ENCODE data around the gene DSCAM.

DNA sequence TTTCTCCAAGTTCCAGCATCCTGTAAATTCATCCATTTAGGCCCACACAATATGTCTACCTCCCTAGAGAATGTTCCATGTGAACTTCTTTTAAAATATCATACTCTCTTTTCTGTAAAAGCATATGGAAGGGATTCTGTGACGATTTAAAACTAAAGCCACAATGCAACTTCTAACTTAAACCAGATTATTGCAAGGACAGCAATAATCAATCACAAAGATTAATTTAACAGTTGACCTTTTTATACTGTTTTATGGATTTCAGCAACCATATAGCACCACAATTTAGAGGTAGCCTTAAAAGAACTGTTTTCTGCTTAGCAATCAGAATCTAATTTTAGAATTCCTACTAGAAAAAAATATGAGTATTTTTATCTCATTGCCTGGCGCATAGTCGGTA lies 58.3 kb downstream of the DSCAM start:
- TF ChIP-seq, protein P1, sequence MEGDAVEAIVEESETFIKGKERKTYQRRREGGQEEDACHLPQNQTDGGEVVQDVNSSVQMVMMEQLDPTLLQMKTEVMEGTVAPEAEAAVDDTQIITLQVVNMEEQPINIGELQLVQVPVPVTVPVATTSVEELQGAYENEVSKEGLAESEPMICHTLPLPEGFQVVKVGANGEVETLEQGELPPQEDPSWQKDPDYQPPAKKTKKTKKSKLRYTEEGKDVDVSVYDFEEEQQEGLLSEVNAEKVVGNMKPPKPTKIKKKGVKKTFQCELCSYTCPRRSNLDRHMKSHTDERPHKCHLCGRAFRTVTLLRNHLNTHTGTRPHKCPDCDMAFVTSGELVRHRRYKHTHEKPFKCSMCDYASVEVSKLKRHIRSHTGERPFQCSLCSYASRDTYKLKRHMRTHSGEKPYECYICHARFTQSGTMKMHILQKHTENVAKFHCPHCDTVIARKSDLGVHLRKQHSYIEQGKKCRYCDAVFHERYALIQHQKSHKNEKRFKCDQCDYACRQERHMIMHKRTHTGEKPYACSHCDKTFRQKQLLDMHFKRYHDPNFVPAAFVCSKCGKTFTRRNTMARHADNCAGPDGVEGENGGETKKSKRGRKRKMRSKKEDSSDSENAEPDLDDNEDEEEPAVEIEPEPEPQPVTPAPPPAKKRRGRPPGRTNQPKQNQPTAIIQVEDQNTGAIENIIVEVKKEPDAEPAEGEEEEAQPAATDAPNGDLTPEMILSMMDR (IDR thresholded peaks at IDR 0.05; ENCODE audit: low read length), result no peak
- no peak for TF ChIP-seq EZH2 (IDR thresholded peaks at IDR 0.05; ENCODE audit: borderline replicate concordance, low read length)

All from OCI-LY1 (cell line).